Gastrocnemius medialis (tissue), 4 donors: Measurements from ENCODE around the gene SPECC1.

ENCODE experiments used
- POLR2A ChIP-seq, 2 donors: fragments of 450-650 bp; IDR thresholded peaks; one replicate each; pipeline ENCODE4 v1.6.1; 2017; ENCODE audit warnings: antibody characterized with exemption in 2 of 2, mild to moderate bottlenecking in 2 of 2, moderate library complexity in 2 of 2
- TF ChIP-seq, protein P1 (sequence below), 5 experiments: fragments of 450-650 bp in 3 of 5; fragments of 200-600 bp in 2 of 5; sonication (generic) in 2 of 5; IDR thresholded peaks in 4 of 5; conservative IDR thresholded peaks in 1 of 5; 1 replicate in 4 of 5; 2 replicates in 1 of 5; pipeline ENCODE4 v1.5.1; 2016 to 2019; ENCODE audit warnings: antibody characterized with exemption in 5 of 5, mild to moderate bottlenecking in 3 of 5, moderate library complexity in 3 of 5

DNA sequence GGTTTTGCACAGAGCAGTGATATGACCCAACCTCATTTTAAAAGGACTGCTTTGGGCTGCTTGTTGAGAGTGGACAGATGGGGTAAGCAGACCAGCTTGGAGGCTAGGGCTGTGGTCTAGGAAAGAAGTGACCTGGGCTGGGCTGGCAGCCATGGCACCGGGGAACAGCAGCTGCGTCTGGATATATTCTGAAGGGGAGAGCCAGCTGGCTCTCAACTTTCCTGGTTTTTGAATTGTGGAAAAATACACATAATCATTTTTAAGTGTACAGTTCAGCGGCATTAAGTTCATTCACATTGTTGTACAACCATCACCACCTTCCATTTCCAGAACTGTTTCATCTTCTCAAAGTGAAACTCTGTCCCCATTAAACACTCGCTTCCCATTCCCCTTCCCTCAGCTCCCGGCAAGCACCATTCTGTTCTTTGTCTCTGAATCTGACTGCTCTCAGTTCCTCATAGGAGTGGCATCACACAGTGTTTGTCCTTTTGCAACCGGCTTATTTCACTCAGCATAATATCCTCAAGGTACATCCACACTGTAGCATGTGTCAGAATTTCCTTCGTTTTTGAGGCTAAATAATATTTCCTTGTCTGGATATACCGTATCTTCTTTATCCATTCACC, 113.2 kb downstream of the SPECC1 start:
- TF ChIP-seq, protein P1, sequence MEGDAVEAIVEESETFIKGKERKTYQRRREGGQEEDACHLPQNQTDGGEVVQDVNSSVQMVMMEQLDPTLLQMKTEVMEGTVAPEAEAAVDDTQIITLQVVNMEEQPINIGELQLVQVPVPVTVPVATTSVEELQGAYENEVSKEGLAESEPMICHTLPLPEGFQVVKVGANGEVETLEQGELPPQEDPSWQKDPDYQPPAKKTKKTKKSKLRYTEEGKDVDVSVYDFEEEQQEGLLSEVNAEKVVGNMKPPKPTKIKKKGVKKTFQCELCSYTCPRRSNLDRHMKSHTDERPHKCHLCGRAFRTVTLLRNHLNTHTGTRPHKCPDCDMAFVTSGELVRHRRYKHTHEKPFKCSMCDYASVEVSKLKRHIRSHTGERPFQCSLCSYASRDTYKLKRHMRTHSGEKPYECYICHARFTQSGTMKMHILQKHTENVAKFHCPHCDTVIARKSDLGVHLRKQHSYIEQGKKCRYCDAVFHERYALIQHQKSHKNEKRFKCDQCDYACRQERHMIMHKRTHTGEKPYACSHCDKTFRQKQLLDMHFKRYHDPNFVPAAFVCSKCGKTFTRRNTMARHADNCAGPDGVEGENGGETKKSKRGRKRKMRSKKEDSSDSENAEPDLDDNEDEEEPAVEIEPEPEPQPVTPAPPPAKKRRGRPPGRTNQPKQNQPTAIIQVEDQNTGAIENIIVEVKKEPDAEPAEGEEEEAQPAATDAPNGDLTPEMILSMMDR (IDR thresholded peaks at IDR 0.05 in 4 of 5, conservative IDR thresholded peaks at IDR 0.05 in 1 of 5) = no peak
- TF ChIP-seq POLR2A (IDR thresholded peaks at IDR 0.05) = no peak
